OCI-LY7 (cell line): ENCODE measurements around the gene CCL14. TPM values are rescaled to one million over a fixed set of nuclear protein-coding genes. Genes with fewer than 3 reads are reported as not detected.
A peak's percentile ranks its signal among the peaks of the same experiment; 100 is the strongest.

Source experiments
- BruUV-seq: library from RNA; stranded (reverse); fragments of 400-500 nt; replicated peaks from 2 replicates; lab custom pipeline; 2021; lab: Mats Ljungman, UMichigan
- CTCF ChIA-PET: fragments of 300-600 bp; sonication (Branson Sonifier 250); formaldehyde crosslinking; loops from one replicate; lab custom pipeline; 2022; ENCODE audit warnings: antibody characterized with exemption; ENCODE audit not compliant: unreplicated experiment; lab: Charles Lee
- POLR2A ChIA-PET: fragments of 300-600 bp; sonication (Branson Sonifier 250); formaldehyde crosslinking; loops from one replicate; lab custom pipeline; 2022; ENCODE audit warnings: antibody characterized with exemption; lab: Charles Lee
- DNase-seq: peaks from one replicate; pipeline ENCODE4 v3.0.0-alpha.2; 2015; ENCODE audit warnings: low spot score
- H2AFZ ChIP-seq: fragments of 200-600 bp; sonication (generic), shearing (Covaris generic); 2 replicates; pipeline ENCODE4 v1.6.1; 2014; ENCODE audit warnings: mild to moderate bottlenecking, antibody characterized with exemption, low read length, moderate library complexity
- H3K27ac ChIP-seq: fragments of 200-600 bp; sonication (generic); 2 replicates; pipeline ENCODE4 v1.5.1; 2014; ENCODE audit warnings: mixed run types, low read depth, mild to moderate bottlenecking, moderate library complexity, low read length, inconsistent platforms; ENCODE audit not compliant: poor library complexity, severe bottlenecking
- H3K36me3 ChIP-seq: fragments of 200-600 bp; sonication (generic); 2 replicates; pipeline ENCODE4 v1.6.1; 2014; ENCODE audit warnings: mild to moderate bottlenecking, antibody characterized with exemption, low read length, moderate library complexity, mixed read lengths; ENCODE audit not compliant: insufficient read depth
- H3K4me1 ChIP-seq: fragments of 200-600 bp; sonication (generic); 2 replicates; pipeline ENCODE4 v1.5.1; 2014; ENCODE audit warnings: mild to moderate bottlenecking, low read length; ENCODE audit not compliant: insufficient read depth, poor library complexity, severe bottlenecking
- H3K4me2 ChIP-seq: fragments of 200-600 bp; sonication (generic); 2 replicates; pipeline ENCODE4 v1.6.1; 2014; ENCODE audit warnings: mild to moderate bottlenecking, low read length
- H3K4me3 ChIP-seq: fragments of 200-600 bp; sonication (generic); 2 replicates; pipeline ENCODE4 v1.5.1; 2014; ENCODE audit warnings: mild to moderate bottlenecking, low read depth, low read length; ENCODE audit not compliant: poor library complexity, severe bottlenecking
- H3K79me2 ChIP-seq: fragments of 200-600 bp; sonication (generic); 2 replicates; pipeline ENCODE4 v1.6.1; 2016; ENCODE audit warnings: low read depth, mild to moderate bottlenecking, low read length, moderate library complexity, mixed read lengths; ENCODE audit not compliant: insufficient read depth
- H3K9me2 ChIP-seq: fragments of 200-600 bp; sonication (generic); 2 replicates; pipeline ENCODE4 v1.6.1; 2016; ENCODE audit warnings: mild to moderate bottlenecking, low read length, mixed read lengths; ENCODE audit not compliant: insufficient read depth
- H3K9me3 ChIP-seq: fragments of 200-600 bp; sonication (generic); 2 replicates; pipeline ENCODE4 v1.6.1; 2014; ENCODE audit warnings: mild to moderate bottlenecking, mixed run types, low read length, mixed read lengths
- H4K20me1 ChIP-seq: fragments of 200-600 bp; sonication (generic); 2 replicates; pipeline ENCODE4 v1.6.1; 2014; ENCODE audit warnings: mild to moderate bottlenecking, antibody characterized with exemption, low read length, moderate library complexity, mixed read lengths; ENCODE audit not compliant: insufficient read depth
- CTCF ChIP-seq: fragments of 200-600 bp; sonication (generic); conservative IDR thresholded peaks from 2 replicates; pipeline ENCODE4 v1.5.1; 2014; ENCODE audit warnings: mild to moderate bottlenecking, antibody characterized with exemption, low read length, moderate library complexity, mixed read lengths
- EZH2phosphoT487 ChIP-seq: fragments of 200-600 bp; sonication (generic); IDR thresholded peaks from 2 replicates; pipeline ENCODE4 v1.6.1; 2018; ENCODE audit warnings: low read depth, borderline replicate concordance, mild to moderate bottlenecking, mixed run types, antibody characterized with exemption, low read length, moderate library complexity, mixed read lengths
- intact Hi-C: fragments of 100-400 bp; cut with micrococcal nuclease; formaldehyde crosslinking; loops from one replicate; pipeline ENCODE4 v1.10.0; 2022; ENCODE audit not compliant: unreplicated experiment
- total RNA-seq, 2 experiments: library from RNA; depleted of rRNA in 1 of 2; stranded (reverse); fragments of >200 nt in 1 of 2; shearing (Covaris generic) in 1 of 2; gene quantifications; 2 replicates each; pipeline ENCODE4 v1.2.3, GENCODE V29; 2014 to 2022

The CCL14 gene
- total RNA-seq, 2 experiments from 2014 or later = not detected

GRCh38 chr17:36014946-36015345 is 28.4 kb upstream of the CCL14 start:
- CTCF ChIA-PET = no interaction called here
- BruUV-seq = no TSS peak

GRCh38 chr17:36011201-36011600 is 24.7 kb upstream of the CCL14 start:
- Histone ChIP-seq H3K4me2 (no peak overlapping the region), H3K27ac (no peak overlapping the region), H2AFZ (no peak overlapping the region), H3K36me3 (no peaks in the 10 kb centered on the region), H3K4me3 (no peak overlapping the region), H3K4me1 (no peaks in the 10 kb centered on the region), H3K79me2 (no peaks in the 10 kb centered on the region), H4K20me1 (no peaks in the 10 kb centered on the region), H3K9me3 (no peaks in the 10 kb centered on the region), H3K9me2 (no peaks in the 10 kb centered on the region)
- ChIA-PET CTCF (no interaction called here), POLR2A (interaction anchor here (0.5 kb wide), 1 partner anchor 477 kb away, joined by 3 read pairs; no protein-coding TSS in a partner anchor)
- DNase-seq = no peak
- TF ChIP-seq EZH2phosphoT487 = no peak
- intact Hi-C loops = no loop called here
- no TSS peak for BruUV-seq

More at GRCh38 chr17:36014946-36015345, 28.4 kb upstream of the CCL14 start:
- no peak overlapping the region for H3K4me3 ChIP-seq
- TF ChIP-seq EZH2phosphoT487 (no peak), CTCF (no peak)
- no peaks in the 10 kb centered on the region for H3K79me2 ChIP-seq
- H3K9me2 ChIP-seq = no peaks in the 10 kb centered on the region
- H3K4me2 ChIP-seq = no peak overlapping the region
- H2AFZ ChIP-seq = no peak overlapping the region
- H3K4me1 ChIP-seq = no peaks in the 10 kb centered on the region
- H4K20me1 ChIP-seq = no peaks in the 10 kb centered on the region
- no peak for DNase-seq
- no peaks in the 10 kb centered on the region for H3K36me3 ChIP-seq
- POLR2A ChIA-PET = interaction anchor here (0.8 kb wide), 1 partner anchor 12 kb away, joined by 3 read pairs; no protein-coding TSS in a partner anchor
- H3K9me3 ChIP-seq = no peaks in the 10 kb centered on the region
- no peak overlapping the region for H3K27ac ChIP-seq
- intact Hi-C loops = no loop called here

GRCh38 chr17:36008998-36009665 is 22.6 kb upstream of the CCL14 start:
- Histone ChIP-seq H3K9me3 (no peaks in the 10 kb centered on the region), H3K4me2 (no peak overlapping the region), H3K36me3 (no peaks in the 10 kb centered on the region), H3K4me3 (no peak overlapping the region), H3K27ac (no peak overlapping the region), H3K79me2 (no peaks in the 10 kb centered on the region), H2AFZ (no peak overlapping the region), H3K4me1 (no peaks in the 10 kb centered on the region), H3K9me2 (no peaks in the 10 kb centered on the region), H4K20me1 (no peaks in the 10 kb centered on the region)
- no TSS peak for BruUV-seq
- TF ChIP-seq CTCF (peak; percentile 76), EZH2phosphoT487 (no peak)
- DNase-seq = peak; percentile 24
- ChIA-PET POLR2A (no interaction called here), CTCF (no interaction called here)
- intact Hi-C loops = no loop called here
